Embryonic facial prominence (tissue), 1 donor: ENCODE data around the gene ENTPD2.
A peak's percentile ranks its signal among the peaks of the same experiment; 100 is the strongest.
"Not testable (repeated sequence)": the region's sequence is repeated elsewhere in the genome, so short reads cannot be mapped to it uniquely, and the experiment has no call there.

Source experiments
- DNase-seq: peaks from one replicate; pipeline ENCODE4 v3.0.0-alpha.2; 2016; ENCODE audit errors: extremely low spot score

Gene ENTPD2

DNA sequence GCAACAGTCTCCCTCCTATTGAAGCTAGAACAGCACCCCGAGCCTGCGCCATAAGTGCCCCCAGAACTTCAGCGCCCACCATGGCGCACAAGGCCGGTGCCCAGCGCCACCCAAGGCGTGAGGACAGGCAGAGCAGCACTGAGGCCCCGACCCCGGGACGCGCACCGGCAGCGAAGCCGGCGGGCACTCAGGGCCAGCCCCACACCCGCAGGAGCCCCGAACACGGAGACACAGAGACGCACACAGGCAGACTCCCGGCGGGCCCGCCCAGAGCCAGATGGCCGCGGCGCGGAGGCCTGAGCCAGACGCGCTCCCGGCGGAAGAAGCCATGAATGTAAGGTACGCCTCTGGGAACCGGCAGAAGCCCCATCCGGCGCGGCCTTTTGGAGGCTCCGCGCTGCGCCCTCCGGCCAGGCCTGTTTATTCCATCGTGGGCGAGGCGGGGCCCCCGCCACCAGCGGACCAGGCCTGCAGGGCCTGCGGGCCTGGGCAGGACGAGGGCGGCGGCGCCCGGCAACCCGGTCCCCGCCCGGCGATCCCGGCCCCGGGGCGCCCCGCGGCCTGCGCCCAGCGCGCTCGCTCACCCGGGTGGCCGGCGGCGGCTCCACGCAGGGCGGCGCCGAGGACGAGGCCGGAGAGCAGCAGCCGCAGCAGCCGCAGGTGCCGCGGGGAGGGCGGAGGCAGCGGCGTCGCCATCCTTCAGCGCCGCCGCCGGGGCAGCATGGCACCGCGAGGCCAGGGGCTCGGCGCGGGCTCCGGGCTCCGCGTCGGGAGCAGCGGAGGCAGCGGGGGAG lies 8.4 kb downstream of the ENTPD2 start:
- no peak for DNase-seq

DNA sequence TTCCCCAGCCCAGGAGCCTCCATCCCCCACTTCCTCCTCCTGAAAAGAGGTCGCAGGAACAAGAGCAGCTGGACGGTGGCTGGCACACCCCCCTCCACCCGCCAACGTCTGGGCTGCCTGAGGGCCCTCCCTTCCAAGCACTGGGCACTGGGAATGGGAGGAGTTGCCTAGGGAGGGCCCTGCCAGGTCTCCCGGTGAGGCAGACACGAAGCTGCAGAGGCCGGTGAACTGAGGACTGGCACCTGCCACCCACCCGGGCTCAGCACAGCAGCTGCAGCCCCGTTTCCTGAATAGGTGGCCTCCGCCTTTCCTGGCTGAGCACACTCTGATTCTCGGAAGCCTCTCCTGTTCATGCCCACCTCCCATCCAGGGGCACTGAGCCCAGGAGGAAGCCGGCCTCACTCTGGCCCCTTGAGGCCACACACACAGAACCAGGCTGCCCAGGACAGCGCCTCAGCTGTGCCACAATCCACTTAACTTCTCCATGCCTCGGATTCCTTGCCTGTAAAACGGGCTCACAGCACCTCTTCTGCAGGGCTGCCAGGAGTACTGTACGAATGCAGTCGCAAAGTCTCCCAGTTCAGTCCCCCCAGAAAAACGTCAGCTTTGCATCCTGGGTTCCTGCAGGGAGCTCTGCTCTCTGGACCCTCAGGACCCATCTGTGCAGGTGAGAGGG lies 9.2 kb downstream of the ENTPD2 start:
- no peak for DNase-seq

DNA sequence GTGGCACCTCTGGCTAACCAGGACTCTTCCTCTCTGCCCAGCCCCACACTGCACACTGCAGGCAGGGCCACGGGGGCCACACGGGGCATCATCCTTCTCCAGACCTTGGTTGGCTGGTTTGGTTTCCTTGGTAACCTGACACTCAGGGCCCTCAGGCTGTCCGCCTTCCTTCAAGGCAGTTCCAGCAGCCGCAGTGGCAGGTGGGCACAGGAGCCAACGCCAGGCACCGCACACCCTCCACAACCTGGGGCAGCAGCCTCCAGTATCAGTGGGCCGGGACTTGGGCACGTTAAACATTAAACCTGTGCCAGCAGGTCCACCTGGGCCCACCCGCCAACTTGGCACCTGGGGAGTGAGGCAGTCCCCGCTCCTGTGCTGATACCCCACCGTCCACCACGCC lies 9.8 kb downstream of the ENTPD2 start:
- DNase-seq, result no peak

DNA sequence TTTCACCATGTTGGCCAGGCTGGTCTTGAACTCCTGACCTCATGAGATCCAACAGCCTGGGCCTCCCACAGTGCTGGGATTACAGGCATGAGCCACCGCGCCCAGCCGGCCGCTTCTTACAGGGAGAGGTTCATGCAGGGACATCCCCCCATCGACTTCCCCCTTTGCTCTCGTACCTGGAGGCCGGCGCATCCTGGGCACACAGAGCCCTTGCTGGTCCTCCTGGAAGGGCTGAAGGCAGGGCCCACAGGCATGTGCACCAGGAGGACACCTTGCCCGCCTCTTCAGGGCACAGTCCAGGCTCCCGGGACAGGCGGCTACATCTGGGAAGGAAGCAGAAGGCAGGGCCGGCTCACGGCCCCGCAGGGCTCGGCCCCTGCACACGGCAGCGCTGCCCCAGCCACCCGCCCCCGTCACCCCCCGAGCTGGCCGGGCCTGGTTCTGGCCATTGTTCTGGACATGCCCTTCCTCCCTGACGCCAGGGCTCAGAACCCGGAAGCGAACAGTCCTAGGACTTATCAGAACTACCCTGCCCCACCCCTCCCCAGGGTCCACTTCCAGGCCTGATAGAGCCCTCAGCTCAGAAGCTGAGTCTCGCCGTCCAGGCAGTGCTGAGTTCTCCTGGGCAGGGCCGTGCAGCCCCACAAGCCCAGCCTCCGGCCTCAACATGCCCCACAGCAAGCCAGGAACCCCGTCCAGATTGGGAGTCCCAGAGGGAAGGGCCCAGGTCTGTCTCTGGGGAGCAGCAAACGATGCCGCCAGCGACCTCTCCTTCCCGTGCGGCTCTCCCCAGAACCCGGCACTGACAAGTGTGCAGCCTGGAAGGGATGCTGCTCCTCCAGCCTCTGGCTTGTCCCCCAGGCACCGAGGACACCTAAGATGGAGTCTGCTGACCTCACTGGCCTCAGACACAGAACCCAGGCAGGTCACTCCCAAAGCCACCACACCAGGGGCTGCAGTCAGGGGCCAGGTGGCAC lies 10.8 kb downstream of the ENTPD2 start:
- no peak for DNase-seq

DNA sequence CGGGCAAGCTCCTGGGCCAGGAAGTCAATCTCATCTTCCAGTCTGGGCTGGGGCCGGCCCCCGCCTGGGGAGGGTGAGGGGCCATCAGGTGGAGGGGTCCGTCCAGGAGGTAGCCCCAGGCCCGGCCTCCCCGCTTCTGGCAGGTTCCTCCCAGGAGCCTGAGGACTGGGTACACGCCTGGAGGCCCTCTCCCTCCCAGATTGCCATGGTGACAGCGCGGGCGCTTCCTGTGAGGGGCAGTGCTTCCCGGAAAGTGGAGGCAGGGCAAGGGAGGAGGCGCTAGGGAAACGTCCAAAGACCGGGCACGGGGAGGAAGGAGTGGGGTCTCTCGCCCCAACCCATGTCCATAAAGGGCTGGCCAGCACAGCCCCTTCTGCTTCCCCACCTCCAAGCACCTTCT lies 12.7 kb downstream of the ENTPD2 start:
- no peak for DNase-seq

DNA sequence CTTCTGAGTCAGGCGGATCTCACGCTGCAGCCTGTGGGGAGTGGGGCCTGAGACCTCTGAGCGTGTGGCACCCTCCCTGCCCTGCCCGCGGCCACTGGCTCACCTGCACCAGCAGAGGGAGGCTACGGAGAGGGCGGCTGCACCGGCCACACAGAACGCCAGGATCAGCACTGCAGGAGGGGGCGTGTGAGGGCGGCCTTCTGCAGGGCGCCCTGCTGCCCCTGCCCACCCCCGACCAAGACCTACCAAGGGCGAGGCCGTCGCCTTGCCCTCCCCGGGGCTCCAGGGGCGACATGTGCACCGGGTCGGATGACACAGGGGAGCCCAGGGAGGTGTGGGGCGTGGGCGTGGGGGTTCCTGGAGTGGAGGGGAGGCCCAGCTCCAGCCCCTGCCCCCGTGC lies 13.3 kb downstream of the ENTPD2 start:
- DNase-seq, result no peak

DNA sequence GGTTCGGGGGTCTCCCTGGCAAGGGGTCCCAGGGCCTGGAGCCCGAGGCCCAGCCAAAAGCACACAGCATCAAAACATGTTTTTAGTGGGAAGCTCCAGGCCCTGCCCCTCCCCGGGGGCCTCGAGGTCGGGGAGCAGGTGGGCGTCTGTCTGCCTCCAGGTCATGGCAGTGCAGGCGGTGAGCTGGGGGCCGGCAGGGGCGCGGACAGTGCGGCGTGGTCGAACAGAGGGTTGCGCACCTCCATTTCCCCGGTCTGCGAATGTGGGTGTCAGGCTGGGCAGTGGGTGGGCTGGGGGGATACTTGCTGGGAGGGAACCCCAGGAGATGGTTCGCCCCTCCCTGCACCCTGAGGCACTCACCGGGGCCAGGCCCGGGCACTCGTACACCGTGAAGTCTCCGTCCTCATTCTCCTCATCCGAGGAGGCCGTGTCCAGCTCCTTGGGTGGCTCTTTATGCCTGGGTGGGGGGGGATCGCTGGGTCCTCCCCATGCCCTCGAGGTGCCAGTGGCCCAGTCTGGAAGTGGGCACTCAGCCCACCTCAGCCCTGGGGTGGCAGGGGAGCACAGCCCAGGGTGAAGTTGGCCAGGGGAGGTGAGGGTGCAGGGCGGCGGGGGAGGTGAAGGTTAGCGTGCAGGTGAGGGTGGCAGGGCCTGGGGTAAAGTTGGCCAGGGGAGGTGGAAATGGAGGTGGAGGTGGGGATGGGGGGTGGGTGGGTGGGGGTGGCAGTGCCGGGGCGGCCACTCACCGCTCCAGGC lies 14.1 kb downstream of the ENTPD2 start:
- no peak for DNase-seq

DNA sequence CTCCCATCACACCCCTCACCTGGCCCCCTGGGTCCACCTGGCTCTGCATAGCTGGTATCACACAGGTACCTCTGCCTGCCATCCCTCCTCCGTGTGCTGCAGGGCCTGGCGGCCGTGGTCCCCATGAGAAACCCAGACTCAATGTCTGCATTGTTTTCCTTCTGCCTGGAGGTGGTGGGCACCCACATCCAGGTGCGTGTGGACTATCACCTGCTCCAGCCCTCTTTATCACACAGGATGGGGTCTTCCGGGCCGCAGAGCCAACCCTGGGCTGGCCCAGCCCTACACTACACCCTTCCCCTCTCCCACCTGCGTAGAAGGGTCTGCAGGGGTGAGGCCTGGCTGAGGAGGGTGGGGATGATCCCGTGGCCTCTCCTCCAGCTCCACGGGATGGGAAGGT lies 14.9 kb downstream of the ENTPD2 start:
- DNase-seq, result no peak

DNA sequence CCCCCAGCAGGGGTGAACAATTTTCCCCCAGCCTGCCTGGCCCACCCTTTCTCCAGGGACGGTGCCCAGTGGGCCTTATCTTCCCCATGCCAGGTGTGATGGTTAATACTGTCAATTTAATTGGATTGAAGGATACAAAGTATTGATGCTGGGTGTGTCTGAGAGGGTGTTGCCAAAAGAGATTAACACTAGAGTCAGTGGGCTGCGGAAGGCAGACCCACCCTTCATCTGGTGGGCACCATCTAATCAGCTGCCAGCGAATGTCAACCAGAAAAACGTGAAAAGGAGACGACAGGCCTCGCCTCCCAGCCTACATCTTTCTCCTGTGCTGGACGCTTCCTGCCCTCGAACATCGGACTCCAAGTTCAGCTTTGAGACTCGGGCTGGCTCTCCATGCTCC lies 16.4 kb downstream of the ENTPD2 start:
- no peak for DNase-seq

DNA sequence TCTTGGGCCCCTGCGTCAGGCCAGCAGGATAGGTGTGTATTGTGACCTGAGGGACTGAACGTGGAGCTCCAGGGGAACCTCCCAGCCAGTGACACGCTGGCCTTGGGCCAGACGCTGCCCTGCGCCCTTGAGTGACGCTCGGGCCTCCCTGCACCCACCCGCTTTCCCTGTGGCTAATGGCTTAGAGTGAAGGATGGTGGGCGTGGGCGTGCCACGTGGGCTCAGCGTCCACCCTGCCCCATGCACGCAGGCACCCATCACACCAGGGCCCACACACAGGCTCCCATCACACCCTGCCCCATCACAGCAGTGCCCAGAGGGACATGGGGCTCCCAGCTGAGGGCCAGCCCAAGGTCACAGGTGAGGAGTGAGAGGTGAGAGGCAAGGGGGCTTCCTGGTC lies 16.8 kb downstream of the ENTPD2 start:
- DNase-seq, result no peak

DNA sequence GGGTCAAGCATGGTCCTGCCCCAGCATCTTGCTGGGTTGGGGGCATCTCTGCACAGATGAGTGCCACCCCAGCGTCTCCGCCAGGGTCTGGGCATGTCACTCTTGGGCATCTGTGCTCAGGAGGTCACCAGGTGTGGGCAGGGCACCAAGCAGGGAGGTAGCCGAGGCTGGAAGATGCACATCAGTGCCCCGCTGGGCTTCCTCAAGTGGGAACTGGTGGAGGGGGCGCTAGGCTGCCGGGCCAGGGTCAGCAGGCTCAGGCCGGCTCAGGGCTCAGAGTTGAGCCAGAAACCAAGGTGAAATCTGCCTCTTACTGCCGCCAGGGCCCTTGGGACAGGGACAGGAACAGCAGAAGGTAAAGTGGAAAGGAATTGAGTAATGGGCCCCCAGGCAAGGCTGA lies 17.9 kb downstream of the ENTPD2 start:
- no peak for DNase-seq

DNA sequence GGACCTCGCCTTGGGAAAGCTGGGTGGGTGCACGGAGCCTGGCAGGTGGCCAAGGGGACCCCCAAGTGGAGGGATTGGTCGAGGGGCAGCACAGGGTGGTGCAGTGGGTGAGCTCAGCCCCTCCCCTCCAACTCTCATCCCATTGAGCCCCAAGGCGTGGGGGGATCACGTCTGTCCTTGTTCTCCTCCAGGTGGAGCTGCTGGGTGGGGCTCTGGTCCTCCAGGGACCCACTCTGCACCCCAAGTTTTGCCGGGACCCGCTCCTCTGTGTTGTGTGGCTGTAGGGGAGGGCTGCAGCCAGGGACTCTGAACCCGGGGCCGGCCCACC lies 18.4 kb downstream of the ENTPD2 start:
- no peak for DNase-seq

DNA sequence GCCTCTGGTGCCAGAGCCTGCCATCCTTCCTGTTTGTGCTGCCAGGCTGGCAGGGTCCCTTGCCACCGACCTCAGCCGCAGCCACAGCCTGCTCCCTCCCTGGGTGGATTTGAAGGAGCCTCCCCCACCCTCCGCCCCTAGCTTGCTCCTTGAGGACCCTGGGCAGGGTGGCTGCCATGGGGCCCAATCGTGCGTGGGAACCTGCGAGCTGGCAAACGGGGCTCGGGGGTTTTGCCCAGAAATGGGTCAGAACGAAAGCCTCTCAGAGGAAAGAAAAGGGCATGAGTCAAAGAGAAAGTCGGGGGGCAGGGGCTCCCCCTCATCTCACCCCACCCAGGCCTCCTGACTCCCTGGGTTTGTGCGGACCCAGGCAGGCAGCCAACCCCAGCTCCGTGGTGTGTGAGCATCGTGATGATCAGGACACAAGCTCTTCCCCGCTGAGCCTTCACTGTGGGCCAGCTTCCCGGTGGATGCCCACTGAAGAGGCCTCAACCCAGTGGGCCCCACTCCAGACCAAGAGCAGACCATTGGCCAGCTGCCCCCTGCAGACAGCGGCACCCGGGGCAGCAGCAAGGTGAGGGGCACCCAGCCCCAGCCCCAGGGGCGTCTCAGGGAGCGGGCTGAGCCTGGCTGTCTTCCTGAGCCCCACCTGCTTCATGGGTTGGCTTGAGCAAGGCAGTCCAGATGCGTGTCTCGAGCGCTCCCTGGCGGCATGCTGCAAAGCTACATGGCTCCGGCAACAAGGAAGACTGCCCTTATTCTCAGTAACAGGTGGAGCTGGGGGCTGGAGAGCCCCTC lies 19.0 kb downstream of the ENTPD2 start:
- peak; percentile 77 for DNase-seq

DNA sequence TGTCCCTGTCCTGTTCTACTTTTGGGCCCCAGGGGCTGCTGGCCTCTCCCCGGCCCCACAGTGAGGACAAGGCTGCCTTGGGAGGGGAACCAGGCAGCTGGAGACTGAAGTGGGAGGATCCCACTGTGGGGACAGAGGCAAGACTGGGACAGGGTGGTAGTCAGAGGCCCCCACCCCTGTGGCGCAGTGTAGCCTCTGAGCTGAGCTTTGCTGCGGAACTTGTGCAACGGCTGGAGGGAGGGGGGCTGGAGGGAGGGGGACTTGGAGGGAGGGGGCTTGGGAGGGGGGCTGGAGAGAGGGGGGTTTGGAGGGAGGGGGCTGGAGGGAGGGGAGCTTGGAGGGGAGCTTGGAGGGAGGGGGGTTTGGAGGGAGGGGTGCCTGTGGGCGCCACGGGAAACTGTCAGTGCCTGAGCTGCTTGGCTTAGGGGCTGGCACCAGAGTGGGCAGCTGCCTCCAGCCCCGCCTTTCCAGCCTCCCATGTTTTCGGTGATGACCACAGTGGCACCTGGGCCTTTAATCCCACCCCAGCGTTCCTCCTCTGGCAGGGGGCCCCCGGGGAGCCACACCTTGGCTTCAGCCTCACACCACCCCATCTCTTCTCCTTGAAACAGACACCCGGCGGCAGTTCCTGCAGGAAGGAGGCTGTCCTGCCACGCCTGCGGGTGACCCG lies 19.7 kb downstream of the ENTPD2 start:
- DNase-seq, result no peak

DNA sequence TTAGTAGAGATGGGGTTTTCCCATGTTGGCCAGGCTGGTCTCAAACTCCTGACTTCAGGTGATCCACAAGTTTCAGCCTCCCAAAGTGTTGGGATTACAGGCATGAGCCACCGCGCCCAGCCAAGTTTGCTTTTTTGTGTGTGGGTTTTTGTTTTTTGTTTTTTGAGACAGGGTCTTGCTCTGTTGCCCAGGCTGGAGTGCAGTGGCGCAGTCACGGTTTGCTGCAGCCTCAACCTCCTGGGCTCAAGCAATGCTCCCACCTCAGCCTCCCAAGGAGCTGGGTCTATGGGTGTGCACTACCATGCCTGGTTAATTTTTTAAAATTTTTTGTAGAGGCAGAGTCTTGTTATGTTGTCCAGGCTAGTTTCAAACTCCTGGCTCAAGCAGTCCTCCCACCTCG lies 20.4 kb downstream of the ENTPD2 start:
- DNase-seq, result not testable (repeated sequence)

DNA sequence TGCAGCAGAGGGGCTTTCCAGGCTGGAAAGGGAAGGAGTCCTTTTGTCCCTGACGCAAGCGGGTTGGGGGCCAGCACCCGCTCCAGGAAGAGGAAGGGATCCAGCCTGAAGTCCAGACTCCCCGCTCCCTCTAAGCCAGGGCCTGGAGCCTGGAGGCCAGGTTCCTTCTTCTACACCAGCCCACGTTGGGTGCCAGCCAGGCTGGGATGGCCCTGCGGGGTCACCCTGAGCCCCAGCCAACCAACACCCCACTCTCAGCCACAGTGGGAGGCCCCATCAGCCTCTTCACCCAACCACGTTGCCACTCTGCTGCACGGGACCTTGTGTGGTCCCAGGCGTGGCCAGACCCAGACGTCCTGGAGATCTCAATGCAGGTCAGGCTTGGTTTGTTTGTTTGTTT lies 21.0 kb downstream of the ENTPD2 start:
- DNase-seq, result no peak

DNA sequence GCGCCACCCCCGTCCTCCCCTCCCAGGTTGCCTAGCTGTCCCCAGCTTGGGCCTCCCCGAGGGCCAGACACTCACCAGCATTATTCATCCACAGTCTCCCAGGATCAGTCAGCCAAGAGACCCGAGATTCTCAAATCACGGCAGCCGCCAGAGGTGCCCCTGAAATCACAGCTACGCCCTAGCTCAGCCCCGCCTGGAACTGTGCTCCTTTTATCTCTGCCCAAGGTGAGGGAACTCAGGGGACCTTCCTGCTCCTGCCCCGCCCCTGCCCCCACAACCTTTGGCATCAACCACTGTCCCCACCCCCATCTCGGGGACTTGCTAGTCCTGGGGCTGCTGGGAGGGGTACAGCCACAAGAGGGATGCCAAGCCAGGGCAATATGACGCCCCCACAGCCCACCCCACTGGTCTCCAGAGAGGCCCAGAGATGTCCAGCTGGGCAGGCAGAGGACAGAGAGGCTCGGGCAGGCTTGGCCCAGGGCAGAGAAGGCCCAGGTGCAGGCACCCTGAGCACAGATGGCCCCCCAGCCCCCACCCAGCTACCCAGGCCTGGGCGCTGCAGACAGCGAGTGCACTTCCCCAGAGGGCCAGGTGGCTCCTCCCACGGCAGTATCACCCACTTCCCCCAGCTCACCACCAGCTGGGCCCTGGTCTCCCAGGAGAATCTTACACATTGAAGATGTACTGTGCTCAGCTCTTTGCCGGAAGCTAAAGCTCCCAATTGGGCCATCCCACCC lies 21.8 kb downstream of the ENTPD2 start, which contains the start of gene FUT7:
TSS of gene FUT7 (minus strand) at position 185 of the 737 bp plus-strand sequence. CDS start at position 88, 97 bp downstream.
- DNase-seq, result no peak

DNA sequence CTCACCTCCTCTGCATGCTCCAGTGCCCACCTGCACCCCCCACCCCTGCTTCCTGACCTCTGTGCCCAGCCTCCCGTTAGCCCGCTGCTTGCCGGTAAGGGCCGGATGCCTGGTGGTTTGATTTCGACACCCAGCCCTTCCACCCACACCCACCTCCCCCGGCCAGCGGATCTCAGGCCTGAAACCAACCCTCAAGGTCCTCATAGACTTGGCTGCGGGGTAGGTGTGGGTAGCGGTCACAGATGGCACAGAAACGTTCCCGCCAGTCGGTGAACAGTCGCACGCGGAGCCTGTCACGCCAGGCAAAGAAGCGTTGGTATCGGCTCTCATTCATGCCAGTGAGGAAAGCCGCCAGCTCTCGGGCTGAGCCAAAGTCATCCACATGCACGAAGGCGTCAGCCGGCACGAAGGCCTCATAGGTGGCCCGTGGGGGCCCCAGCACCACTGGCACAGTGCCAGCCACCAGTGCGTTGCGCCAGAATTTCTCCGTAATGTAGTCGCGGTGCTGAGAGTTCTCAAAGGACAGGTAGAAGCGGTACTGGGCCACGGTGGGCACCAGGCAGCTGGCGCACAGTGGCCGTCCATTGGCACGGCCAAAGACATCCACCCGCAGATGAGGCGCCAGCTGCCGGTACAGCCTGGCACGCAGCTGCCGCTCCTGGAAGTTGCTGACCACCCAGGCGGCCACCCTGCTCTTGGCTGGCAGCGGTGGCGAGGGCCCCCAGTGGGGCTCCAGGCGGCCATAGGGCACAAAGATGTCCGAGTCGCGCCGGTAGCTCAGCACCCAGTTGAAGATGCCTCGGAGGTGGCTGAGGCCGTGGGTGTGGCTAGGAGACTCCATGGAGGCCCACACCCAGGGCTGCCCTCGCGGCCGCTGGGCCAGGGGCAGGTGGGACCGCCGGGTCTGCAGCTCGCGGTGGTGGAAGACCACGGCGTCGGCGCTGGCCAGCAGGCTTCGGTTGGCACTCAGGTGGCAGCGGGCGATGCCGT lies 23.0 kb downstream of the ENTPD2 start:
- no peak for DNase-seq
